Stomach smooth muscle (tissue), 2 donors: ENCODE data around the gene MTHFD2.
"Not testable (repeated sequence)": the region's sequence is repeated elsewhere in the genome, so short reads cannot be mapped to it uniquely, and the experiment has no call there.

Source experiments
- H3K27ac ChIP-seq: one replicate; pipeline ENCODE4 v1.7.0; 2013; ENCODE audit warnings: mild to moderate bottlenecking, low read length, inconsistent platforms
- H3K27me3 ChIP-seq, 2 donors: one replicate each; pipeline ENCODE4 v1.7.0; 2013; ENCODE audit warnings: low read length in 2 of 2; ENCODE audit not compliant: insufficient read depth in 2 of 2, control insufficient read depth in 1 of 2
- H3K36me3 ChIP-seq, 2 donors: one replicate each; pipeline ENCODE4 v1.7.0; 2013; ENCODE audit warnings: low read length in 2 of 2; ENCODE audit not compliant: control insufficient read depth in 2 of 2, insufficient read depth in 2 of 2
- H3K4me1 ChIP-seq: one replicate; pipeline ENCODE4 v1.7.0; 2013; ENCODE audit warnings: low read length; ENCODE audit not compliant: control insufficient read depth, insufficient read depth
- H3K4me3 ChIP-seq, 2 donors: one replicate each; pipeline ENCODE4 v1.7.0; 2013; ENCODE audit warnings: low read length in 2 of 2
- H3K9ac ChIP-seq, 2 donors: one replicate each; pipeline ENCODE4 v1.7.0; 2013; ENCODE audit warnings: low read length in 2 of 2, mild to moderate bottlenecking in 1 of 2
- H3K9me3 ChIP-seq, 2 donors: one replicate each; pipeline ENCODE4 v1.7.0; 2013; ENCODE audit warnings: low read length in 2 of 2; ENCODE audit not compliant: control insufficient read depth in 2 of 2
- donor health status: healthy.
- donor health status: Pancreatic carcinoma.

MTHFD2 gene

GRCh38 chr2:74178211-74179062 is 20.0 kb upstream of the MTHFD2 start, which contains the start of gene MOB1A:
MOB1A (minus strand) TSS chr2:74178879; CDS start chr2:74178674, 205 bp downstream.
- H3K27ac ChIP-seq, result peak within 1 kb of the TSS; percentile 88
- no peaks in the 10 kb centered on the region for H3K27me3 ChIP-seq
- peak within 1 kb of the TSS; percentile 89 to 94 for H3K9ac ChIP-seq
- H3K36me3 ChIP-seq, result no peaks in the 10 kb centered on the region
- H3K4me1 ChIP-seq, result peaks cover 13% of the 10 kb centered on the region
- peak within 1 kb of the TSS; percentile 70 to 88 for H3K4me3 ChIP-seq
- H3K9me3 ChIP-seq, result no peaks in the 10 kb centered on the region

GRCh38 chr2:74179063-74179865 is 19.2 kb upstream of the MTHFD2 start:
- peak overlapping the region in 1 of 2 donors; percentile 29 for H3K9ac ChIP-seq
- peaks cover 13% of the 10 kb centered on the region for H3K4me1 ChIP-seq
- no peaks in the 10 kb centered on the region for H3K36me3 ChIP-seq
- no peaks in the 10 kb centered on the region for H3K9me3 ChIP-seq
- no peak overlapping the region for H3K27ac ChIP-seq
- peak overlapping the region; percentile 70 to 88 for H3K4me3 ChIP-seq
- H3K27me3 ChIP-seq, result no peaks in the 10 kb centered on the region

GRCh38 chr2:74181739-74182138 is 16.7 kb upstream of the MTHFD2 start:
- H3K27ac ChIP-seq, result no peak overlapping the region

GRCh38 chr2:74183878-74184277 is 14.5 kb upstream of the MTHFD2 start:
- Histone ChIP-seq H3K9me3 (no peaks in the 10 kb centered on the region), H3K9ac (no peak overlapping the region), H3K27ac (no peak overlapping the region)

More at GRCh38 chr2:74181739-74182138, 16.7 kb upstream of the MTHFD2 start:
- Histone ChIP-seq H3K9me3 (no peaks in the 10 kb centered on the region), H3K9ac (no peak overlapping the region), H3K4me1 (peaks cover 11% of the 10 kb centered on the region), H3K36me3 (no peaks in the 10 kb centered on the region), H3K27me3 (no peaks in the 10 kb centered on the region), H3K4me3 (no peak overlapping the region)

GRCh38 chr2:74186038-74186437 is 12.4 kb upstream of the MTHFD2 start:
- no peak overlapping the region for H3K4me3 ChIP-seq
- H3K27me3 ChIP-seq, result no peaks in the 10 kb centered on the region
- H3K27ac ChIP-seq, result no peak overlapping the region
- H3K9me3 ChIP-seq, result no peaks in the 10 kb centered on the region
- H3K4me1 ChIP-seq, result no peaks in the 10 kb centered on the region
- H3K9ac ChIP-seq, result no peak overlapping the region
- H3K36me3 ChIP-seq, result no peaks in the 10 kb centered on the region

More at GRCh38 chr2:74183878-74184277, 14.5 kb upstream of the MTHFD2 start:
- Histone ChIP-seq H3K4me1 (peaks cover 4% of the 10 kb centered on the region), H3K4me3 (no peak overlapping the region), H3K27me3 (no peaks in the 10 kb centered on the region), H3K36me3 (no peaks in the 10 kb centered on the region)

GRCh38 chr2:74186706-74187105 is 11.7 kb upstream of the MTHFD2 start:
- not testable (repeated sequence) for H3K36me3 ChIP-seq, H3K9me3 ChIP-seq, H3K27me3 ChIP-seq, H3K4me1 ChIP-seq, H3K4me3 ChIP-seq, H3K27ac ChIP-seq, H3K9ac ChIP-seq

- Histone ChIP-seq H3K27ac (no peak overlapping the region), H3K4me3 (no peak overlapping the region), H3K27me3 (no peaks in the 10 kb centered on the region), H3K36me3 (no peaks in the 10 kb centered on the region), H3K9ac (no peak overlapping the region), H3K9me3 (no peaks in the 10 kb centered on the region), H3K4me1 (no peaks in the 10 kb centered on the region)
These were observed 10.3 kb upstream of the MTHFD2 start for GRCh38 chr2:74188018-74188601.

GRCh38 chr2:74188696-74189095 is 9.7 kb upstream of the MTHFD2 start:
- H3K9ac ChIP-seq, result no peak overlapping the region
- H3K27ac ChIP-seq, result no peak overlapping the region
- H3K36me3 ChIP-seq, result no peaks in the 10 kb centered on the region
- no peaks in the 10 kb centered on the region for H3K27me3 ChIP-seq
- H3K4me1 ChIP-seq, result no peaks in the 10 kb centered on the region
- H3K4me3 ChIP-seq, result no peak overlapping the region
- H3K9me3 ChIP-seq, result no peaks in the 10 kb centered on the region

- Histone ChIP-seq H3K27ac (no peak overlapping the region), H3K9me3 (no peaks in the 10 kb centered on the region), H3K4me3 (no peak overlapping the region), H3K27me3 (no peaks in the 10 kb centered on the region), H3K9ac (no peak overlapping the region), H3K4me1 (no peaks in the 10 kb centered on the region), H3K36me3 (no peaks in the 10 kb centered on the region)
These were observed 6.6 kb upstream of the MTHFD2 start for GRCh38 chr2:74191596-74192380.

GRCh38 chr2:74194799-74195198 is 3.6 kb upstream of the MTHFD2 start:
- H3K4me3 ChIP-seq, result no peak overlapping the region
- H3K9me3 ChIP-seq, result no peaks in the 10 kb centered on the region
- H3K27me3 ChIP-seq, result no peaks in the 10 kb centered on the region
- no peak overlapping the region for H3K27ac ChIP-seq
- peaks cover 13% of the 10 kb centered on the region for H3K4me1 ChIP-seq
- no peaks in the 10 kb centered on the region for H3K36me3 ChIP-seq
- H3K9ac ChIP-seq, result no peak overlapping the region
